Stimulated activated CD4-positive, alpha-beta T cell treated with anti-CD3 and anti-CD28 coated beads, Interleukin-4, amount 100 ng/mL, for 1 hour (primary cell): Measurements from ENCODE around the gene AMACR.

Experiments
- DNase-seq: peaks from one replicate; pipeline ENCODE4 v3.0.0-alpha.2; 2020

Gene AMACR

GRCh38 chr5:34007621-34008600, at the start of gene AMACR:
TSS of gene AMACR (minus strand) at chr5:34008050. CDS start at chr5:34008019, 31 bp downstream.
- peak; percentile 91 for DNase-seq

GRCh38 chr5:34057569-34057968, 49.7 kb upstream of the AMACR start:
- DNase-seq, result no peak

- DNase-seq, result no peak
Measured at GRCh38 chr5:34057118-34057517, 49.3 kb upstream of the AMACR start.

DNA sequence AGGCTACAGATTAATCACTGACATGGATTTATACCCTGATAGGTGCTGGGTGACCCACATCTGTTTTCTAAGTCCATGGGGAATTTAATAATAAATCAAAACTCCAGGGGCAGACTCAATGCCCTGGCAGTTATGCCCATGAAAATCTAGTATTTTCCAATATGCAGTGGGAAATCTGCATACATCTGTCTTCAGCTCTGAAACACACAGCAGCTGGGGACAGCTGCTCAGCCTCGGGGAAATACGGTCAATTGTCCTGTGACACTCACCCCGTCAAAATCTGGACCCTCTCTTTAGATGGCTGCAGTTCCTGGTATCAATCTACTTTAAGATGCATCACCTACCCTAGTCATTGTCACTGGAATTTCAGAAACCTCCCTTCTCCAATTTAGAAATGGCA, 47.8 kb upstream of the AMACR start:
- no peak for DNase-seq

GRCh38 chr5:34054400-34054729, 46.5 kb upstream of the AMACR start:
- DNase-seq, result no peak

DNA sequence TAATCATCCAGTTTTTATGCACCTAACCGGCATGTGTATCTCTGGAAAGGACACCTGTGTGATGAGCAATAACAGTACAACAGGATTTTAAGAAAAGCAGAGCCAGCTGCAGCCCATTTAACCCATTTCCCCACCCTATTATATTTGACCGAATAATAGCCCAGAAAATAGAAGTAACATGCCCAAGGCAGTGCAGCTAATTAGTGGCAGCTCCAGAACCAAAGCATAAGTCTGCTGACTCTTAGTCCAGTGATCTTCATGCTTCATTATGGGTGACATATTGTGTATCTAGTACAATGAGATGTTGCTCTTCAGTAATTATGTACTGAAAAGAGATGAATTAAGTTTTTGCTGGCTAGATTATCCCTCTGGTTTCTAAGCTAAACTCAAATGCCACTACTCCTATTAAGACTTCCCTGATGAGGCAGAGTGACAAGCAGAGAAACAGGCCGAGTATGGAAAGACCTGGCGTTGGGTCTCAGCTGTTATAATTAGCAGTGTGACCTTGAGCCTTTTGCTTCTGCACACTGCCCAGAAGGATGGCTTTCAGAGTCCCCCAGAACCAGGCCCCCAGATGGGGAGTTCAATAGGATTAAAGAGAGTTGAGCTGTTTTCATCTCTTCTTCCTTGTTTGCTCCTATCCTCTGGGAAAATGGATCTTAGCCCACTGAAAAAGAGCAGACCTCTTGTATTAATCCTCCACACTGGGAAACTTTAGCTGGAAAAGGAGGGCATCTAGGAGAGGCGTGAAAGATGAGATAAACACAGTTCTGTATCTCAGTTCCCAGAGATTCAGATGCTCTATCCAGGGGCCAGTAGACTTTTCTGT, 45.9 kb upstream of the AMACR start:
- DNase-seq, result no peak

DNA sequence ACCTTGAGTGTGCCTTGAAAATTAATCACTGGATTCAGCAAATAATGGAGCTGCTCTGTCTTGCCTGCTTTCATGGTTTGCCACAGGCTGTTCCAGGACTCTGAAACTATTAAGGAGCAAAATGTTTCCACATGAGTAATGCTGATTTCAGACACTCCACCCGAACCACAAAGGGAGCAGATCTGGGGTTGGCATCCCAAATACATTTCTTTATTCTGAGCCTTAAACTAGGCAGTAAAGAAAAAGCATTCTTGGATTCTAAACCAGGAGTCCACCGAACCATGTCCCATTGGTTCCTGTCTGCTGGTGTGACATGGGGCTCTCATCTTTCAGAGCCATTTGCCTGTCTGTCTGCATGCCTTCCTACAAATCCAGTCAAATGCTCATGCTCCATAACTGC, 45.3 kb upstream of the AMACR start:
- DNase-seq, result no peak

- DNase-seq, result no peak
Measured at GRCh38 chr5:34051374-34051980, 43.6 kb upstream of the AMACR start.

DNA sequence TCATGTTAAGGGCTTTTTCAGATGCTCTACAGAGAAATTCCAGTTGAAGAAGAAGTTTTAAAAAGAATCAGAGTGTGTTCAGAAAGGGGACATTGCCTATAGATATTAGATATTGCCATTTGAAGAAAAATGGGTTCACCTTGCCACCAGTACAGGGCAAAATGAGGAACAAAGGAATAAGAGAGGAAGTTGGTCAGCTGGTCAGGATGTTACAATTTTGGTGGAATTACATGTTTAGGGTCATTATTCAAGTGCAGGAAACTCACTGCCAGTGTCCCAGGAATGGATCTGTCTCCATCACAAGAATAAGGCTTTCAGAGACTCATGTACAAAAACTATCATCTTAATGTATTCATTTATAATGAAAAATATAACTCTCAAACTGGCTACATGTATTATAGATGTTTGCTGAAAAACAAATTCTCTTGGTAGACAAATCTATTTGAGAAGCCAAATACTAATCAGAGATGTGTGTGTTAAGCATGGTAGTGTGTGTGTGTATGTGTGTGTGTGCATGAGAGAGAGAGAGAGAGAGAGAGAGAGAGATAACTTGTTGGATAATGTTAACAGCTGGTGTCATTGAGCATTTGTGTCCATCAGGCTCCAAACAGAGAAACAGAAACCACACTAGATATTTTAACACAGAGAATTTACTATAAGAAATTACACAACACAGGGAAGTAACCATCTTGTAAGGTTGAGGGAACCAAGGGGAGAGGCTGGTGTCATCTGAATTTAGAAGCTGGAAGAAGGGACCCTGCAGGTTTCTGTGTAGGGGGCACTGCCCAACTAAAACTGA, 40.1 kb upstream of the AMACR start:
- no peak for DNase-seq

DNA sequence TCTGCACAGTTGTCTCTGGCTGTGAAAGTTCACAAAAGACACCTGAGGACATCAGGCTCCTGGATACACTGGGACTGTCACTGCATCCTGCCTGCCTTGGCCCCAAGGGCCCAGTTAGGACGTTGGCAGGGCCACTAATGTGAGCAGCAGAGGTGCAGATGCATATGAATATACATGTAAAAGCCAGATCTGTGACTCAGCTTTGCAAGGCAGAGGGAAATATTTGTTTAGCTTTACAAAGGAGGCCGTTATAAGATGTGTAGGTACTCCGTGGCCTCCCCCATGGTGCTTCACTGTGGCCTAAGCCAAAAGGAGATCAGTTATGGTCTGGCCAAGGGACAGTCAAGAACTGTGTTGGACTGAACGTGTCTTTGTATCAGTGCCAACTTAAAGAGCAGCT, 39.3 kb upstream of the AMACR start:
- DNase-seq, result no peak

DNA sequence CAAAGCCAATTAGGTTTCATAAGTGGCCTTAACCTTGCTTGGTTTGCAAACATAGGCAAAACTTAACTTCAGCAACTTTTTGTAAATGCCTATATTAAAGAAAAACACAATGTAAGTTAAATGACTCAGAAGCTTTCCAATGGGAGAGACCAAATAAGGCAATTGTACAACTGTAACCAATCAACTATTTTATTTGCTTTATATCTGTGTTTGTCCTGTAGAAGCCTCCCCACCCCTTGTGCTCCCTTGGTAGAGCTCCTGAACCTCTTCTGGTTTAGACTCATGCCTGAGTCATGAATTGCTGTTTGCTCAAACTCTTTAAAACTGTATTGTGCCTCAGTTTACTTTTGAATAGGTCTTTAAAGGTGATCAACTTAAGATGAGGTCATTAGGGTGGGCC, 38.1 kb upstream of the AMACR start:
- DNase-seq, result no peak

DNA sequence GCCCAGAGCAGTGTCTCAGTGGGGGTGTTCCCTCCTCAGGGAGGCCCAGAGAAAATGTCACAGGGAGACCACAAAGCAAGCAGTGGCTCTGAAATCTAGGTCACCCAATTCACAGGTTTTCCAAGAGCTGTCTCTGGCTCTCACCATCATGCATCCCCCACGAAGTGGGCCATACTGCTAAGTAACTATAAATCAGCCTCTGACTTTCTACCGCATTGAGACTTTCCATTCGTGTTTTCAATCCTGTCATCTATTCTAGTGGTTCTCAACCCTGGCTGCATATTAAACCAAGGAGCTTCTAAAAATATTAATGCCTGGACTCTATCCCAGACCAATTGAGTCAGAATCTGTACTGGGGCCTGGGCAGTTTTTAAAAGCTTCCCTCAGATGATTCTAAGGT, 37.2 kb upstream of the AMACR start:
- no peak for DNase-seq

- no peak for DNase-seq
Measured at GRCh38 chr5:34043099-34043876, 35.4 kb upstream of the AMACR start, which contains the start of gene C1QTNF3. TSS of gene C1QTNF3 (minus strand) at chr5:34043213. CDS start at chr5:34043125, 88 bp downstream.

- DNase-seq, result no peak
Measured at GRCh38 chr5:34042321-34042720, 34.5 kb upstream of the AMACR start.

DNA sequence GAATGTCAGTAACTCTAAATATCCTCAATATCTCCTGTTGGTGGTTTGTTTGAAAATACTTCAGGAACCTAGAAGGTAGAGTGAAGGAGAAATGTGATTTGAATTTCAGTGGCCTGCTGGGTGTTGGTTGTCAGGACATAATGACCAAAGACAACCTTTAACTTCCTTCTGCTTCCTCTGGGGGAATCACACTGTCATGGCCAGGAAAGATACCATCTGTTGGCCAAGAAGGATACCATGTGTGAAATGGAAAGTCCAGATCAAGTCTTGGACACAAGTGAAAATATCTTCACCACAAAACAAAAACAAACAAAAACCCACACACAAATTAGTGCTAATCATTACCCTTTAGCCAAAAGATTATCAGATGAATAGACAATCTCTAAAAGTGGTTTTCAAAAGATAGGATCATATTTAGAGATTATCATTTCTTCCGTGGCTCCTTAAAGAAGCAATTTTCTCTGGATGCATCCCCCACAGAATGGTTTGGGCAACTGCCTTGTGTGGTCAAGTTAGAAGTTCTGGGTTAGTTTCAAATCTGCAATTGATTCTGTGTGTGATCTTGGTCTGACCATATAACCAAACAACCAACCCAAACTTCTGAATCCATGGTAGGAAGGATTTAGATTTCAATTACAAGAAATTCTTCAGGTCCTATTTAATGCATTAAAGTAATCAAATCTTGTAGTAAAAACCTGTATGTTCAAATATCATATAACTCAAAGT, 33.6 kb upstream of the AMACR start:
- DNase-seq, result no peak

DNA sequence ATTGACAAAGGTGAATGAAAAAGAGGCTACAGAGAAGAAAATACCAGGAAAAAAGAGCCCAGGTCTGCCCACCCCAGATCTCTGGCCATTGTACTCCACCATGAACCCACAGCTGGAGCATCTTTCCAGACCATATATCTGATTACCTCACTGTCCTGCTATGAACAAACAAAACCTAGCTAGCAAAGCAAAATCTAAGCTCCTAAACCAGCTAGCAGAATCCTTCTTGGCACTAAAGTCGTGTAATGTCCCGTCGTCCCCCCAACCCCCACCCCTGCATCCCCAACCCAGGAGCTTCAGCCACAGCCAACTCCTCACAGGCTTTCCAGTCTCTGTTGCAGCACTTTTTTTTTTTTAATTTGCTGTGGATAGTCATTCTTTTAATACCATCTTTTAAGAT, 32.6 kb upstream of the AMACR start:
- no peak for DNase-seq

DNA sequence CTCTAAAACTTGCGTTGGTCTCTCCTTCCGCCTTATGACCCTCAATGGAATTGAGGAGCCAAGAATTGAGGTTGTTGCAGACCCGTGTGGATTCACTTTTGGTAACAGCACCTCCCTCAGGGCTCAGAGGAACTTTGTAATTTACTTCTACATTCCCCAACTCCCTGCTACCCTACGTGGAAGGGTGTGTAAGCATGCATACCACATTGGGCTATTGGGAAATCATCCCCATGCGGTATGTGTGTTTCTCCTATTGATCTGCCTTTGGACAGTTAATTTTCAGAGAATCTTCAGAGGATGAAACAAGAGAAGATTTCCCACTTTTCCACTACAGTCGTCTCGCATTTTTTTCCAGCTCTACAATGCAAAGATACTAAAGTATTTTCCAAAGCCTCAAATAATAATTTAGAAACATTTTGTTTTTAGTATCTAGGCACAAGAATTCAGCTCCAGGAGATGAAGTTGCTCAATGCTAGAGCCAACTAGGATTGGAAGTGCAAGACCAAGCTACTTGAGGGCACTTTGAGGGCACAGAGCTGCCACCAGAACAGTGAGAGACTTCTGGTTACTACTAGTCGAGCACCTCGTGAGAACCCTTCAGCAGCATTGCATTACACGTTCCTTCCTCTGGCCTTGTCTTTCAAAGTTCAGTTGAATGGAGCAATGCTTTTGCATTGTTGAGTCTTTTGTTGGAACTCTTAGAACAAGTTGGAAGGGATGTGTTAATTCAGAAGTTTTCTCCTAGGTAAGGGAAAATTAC, 31.7 kb upstream of the AMACR start:
- DNase-seq, result no peak

- DNase-seq, result no peak
Measured at GRCh38 chr5:34038838-34039237, 31.0 kb upstream of the AMACR start.

- DNase-seq, result no peak
Measured at GRCh38 chr5:34038390-34038789, 30.5 kb upstream of the AMACR start.

- no peak for DNase-seq
Measured at GRCh38 chr5:34037726-34038125, 29.9 kb upstream of the AMACR start.
